ENCODE data around the gene UBR2.
"Not testable (repeated sequence)": the region's sequence is repeated elsewhere in the genome, so short reads cannot be mapped to it uniquely, and the experiment has no call there.

UBR2 gene

DNA sequence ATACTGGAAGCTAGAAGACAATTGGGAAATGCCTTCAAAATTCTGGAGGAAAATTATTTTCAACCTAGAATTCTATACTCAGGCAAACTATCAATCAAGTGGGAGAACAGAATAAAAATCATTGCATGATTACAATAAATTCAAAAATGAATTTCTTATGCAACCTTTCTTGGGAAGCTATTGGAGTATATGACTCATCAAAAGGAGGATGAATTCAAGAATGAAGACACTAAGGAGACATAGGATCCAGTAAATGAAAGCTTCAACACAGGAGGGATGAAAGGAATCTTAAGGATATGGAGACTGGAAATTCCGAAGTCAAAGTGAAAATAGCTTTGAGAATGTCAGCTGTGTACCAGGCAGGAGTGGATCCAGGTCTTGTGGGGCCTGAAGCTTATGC is 12.6 kb upstream of the UBR2 start:
- no peak overlapping the region for H3K27ac ChIP-seq

DNA sequence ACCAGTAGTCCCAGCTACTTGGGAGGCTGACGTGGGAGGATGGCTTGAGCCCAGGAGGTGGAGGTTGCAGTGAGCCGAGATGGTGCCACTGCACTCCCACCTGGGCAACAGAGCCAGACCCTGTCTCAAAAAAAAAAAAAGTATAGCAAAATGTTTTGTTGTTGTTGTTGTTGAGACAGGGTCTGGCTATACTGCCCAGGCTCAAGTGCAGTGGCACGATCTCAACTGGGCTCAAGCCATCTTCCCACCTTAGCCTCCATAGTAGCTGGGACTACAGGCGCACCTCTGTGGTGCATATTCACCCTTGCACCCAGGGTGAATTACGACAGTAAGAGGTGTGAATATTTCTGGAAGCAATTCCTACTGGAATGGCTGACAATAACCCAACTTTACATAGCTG is 11.4 kb upstream of the UBR2 start:
- Histone ChIP-seq H3K4me3 (no peak overlapping the region), H3K27ac (no peak overlapping the region)

More for the DNA sequence above, 12.6 kb upstream of the UBR2 start:
- no peak overlapping the region for H3K4me3 ChIP-seq

DNA sequence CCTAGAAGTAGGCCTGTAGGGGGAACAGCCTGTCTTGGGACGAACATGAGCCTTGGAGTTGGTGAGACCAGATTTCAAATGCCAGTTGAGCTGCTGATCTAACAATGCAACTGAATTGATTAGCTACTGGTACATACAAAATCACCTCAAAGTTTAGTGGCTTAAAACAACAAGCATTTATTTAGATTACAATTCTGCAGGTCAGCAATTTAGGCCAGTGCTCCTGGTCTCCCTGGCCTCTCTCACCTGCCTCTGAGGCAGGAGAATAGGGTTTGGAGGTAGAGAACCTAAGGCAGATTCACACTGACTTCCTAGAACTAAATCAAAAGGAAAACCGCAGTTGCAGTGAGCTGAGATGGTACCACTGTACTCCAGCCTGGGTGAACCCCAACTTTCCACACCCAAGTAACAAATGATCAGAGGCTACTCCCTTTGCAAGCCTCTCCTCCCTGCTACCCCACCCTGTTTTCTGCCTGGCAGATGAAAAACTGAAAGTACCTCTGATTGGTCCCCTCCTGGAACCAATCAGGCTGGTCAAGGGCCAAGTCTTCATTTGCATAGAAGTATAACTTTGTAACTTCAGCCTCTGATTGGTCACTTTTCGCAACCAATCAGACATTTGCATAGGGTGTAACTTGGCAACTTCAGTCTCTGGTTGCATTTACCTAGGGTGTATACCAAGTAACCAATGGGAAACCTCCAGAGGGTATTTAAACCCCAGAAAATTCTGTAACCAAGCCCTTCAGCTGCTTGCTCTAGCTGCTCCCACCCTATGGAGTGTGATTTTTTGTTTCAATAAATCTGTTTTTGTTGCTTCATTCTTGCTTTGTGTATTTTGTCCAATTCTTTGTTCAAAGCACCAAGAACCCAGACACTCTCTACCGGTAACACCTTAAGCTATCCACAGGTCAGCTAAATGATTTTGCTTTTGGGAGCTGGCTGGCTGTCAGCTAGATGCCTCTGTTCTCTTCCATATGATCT is 8.1 kb upstream of the UBR2 start:
- no peak overlapping the region for H3K4me3 ChIP-seq
- H3K27ac ChIP-seq: no peak overlapping the region

GRCh38 chr6:42556462-42556861 is 7.4 kb upstream of the UBR2 start:
- no peak overlapping the region for H3K4me3 ChIP-seq
- H3K27ac ChIP-seq: no peak overlapping the region

DNA sequence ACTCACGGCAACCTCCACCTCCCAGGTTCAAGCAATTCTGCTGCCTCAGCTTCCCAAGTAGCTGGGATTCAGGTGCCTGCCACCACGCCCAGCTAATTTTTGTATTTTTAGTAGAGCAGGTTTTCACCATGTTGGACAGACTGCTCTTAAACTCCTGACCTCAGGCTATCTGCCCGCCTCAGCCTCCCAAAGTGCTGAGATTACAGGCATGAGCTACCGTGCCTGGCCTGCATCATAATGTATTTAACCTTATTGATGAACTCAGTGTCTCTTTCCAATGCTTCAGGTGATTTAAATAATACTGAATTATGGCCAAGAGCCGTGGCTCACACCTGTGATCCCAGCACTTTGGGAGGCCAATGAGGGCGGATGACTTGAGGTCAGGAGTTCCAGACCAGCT is 4.6 kb upstream of the UBR2 start:
- H3K4me3 ChIP-seq, H3K27ac ChIP-seq: not testable (repeated sequence)

GRCh38 chr6:42561986-42562385 is 1.8 kb upstream of the UBR2 start:
- Histone ChIP-seq H3K27ac (no peak overlapping the region), H3K4me3 (no peak overlapping the region)

GRCh38 chr6:42562788-42563405 is 932 bp upstream of the UBR2 start:
- H3K4me3 ChIP-seq: no peak overlapping the region
- no peak overlapping the region for H3K27ac ChIP-seq

DNA sequence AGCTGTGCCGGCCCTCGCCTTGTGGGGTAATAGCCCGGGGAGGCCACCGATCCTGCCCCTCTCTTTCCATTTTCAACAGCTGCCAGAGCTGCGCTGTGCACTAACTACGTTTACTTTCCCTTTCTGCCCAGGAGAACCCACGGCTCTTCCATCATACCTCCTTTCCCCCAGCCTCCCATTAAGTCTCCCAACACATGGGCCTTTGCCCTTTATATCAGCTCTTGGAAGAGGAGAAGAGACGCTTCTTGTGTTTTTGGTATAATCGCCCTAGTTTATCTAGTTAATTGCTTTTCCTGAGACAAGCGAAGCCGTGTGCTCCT is 637 bp downstream of the UBR2 start:
- peak overlapping the region; percentile 65 to 95 (median 82) for H3K4me3 ChIP-seq
- H3K27ac ChIP-seq: peak overlapping the region; percentile 72 to 99 (median 94)

DNA sequence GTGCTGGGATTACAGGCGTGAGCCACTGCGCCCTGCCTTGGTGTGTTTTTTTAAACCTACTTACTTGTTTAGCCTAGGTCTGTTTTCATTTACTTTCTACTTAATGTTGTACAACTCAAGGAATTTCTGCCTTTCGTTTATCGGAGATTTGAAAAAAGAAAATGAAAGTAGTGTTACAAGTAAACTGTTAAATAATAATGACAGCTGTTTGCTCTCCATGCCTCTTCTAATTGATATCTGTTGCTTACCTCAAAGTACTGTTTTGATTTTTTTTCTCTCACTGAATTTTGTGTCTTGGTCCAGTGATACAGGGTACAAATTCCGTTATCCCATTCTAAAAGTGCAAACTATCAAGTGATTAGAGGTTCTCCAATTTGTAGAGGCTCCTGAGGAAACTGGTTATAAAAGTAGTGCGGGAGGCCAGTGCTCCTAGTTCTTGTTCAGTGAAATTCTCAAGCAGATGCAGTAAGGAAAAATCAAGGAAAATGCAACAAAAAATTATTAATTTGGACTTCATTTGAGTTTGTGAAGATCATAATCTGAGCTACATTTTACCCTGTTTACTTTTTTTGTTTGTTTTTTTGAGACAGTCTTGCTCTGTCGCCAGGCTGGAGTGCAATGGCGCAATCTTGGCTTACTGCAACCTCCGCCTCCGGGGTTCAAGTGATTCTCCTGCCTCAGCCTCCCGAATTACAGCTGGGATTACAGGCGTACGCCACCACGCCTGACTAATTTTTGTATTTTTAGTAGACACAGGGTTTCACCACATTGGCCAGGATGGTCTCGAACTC is 2.2 kb downstream of the UBR2 start:
- Histone ChIP-seq H3K27ac (peak overlapping the region in 20 of 21 experiments; percentile 40 to 99 (median 94)), H3K4me3 (peak overlapping the region; percentile 65 to 95 (median 82))

- peak overlapping the region in 5 of 21 experiments; percentile 15 to 98 (median 75) for H3K27ac ChIP-seq
Observed at GRCh38 chr6:42566614-42567208, 2.9 kb downstream of the UBR2 start.

DNA sequence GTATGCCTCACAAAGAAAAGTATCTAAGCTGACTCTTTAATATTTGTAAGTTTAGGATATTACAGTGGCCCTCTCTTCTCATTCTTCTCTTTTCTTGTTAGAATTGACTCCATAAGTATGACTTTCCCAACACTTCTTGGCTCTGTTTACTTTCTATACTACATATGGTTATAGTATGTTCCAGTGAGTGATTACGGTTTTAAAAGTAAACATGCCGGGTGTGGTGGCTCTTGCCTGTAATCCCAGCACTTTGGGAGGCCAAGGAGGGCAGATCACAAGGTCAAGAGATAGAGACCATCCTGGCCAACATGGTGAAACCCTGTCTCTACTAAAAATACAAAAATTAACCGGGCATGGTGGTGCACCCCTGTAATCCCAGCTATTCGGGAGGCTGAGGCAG is 3.4 kb downstream of the UBR2 start:
- H3K27ac ChIP-seq: peak overlapping the region in 2 of 21 experiments; percentile 15 to 93
- H3K4me3 ChIP-seq: not testable (repeated sequence)

More at GRCh38 chr6:42566614-42567208, 2.9 kb downstream of the UBR2 start:
- peak overlapping the region in 1 of 7 experiments; percentile 91 for H3K4me3 ChIP-seq

GRCh38 chr6:42569102-42570028 is 5.5 kb downstream of the UBR2 start:
- no peak overlapping the region for H3K4me3 ChIP-seq
- peak overlapping the region in 14 of 21 experiments; percentile 11 to 67 (median 35) for H3K27ac ChIP-seq

DNA sequence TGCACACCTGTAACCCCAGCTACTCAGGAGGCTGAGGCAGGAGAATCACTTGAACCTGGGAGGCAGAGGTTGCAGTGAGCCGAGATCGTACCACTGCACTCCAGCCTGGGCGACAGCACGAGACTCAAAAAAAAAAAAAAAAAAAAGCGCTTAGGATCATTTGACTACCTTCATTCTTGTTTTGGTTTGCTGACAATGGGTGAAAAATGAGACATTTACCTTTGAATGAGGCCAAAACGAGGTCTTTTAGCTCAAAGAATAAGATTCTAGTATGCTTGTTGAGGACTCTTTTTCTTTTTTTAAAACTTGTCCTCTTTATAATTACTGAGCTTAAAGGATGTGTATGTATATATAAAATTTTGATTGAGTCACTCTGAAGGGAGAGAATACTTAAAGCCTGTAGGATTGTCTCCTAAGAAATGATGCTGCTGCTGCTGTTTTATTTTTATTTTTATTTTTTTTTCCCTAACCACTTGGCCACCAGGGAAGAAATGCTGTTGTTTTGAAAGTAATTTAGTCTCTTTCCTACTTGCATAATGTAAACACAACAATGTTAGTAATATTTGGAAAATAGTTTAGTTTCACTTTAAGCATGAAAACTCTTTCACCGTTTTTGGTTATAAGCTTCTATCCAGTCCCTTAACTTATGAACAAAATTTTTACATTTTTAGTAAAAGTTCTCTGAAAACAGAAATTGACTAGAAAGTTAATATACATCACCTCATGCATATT is 7.9 kb downstream of the UBR2 start:
- H3K4me3 ChIP-seq: no peak overlapping the region
- peak overlapping the region in 2 of 21 experiments; percentile 31 to 66 for H3K27ac ChIP-seq

GRCh38 chr6:42572523-42572922 is 8.7 kb downstream of the UBR2 start:
- Histone ChIP-seq H3K4me3 (no peak overlapping the region), H3K27ac (peak overlapping the region in 4 of 21 experiments; percentile 31 to 66 (median 38))

DNA sequence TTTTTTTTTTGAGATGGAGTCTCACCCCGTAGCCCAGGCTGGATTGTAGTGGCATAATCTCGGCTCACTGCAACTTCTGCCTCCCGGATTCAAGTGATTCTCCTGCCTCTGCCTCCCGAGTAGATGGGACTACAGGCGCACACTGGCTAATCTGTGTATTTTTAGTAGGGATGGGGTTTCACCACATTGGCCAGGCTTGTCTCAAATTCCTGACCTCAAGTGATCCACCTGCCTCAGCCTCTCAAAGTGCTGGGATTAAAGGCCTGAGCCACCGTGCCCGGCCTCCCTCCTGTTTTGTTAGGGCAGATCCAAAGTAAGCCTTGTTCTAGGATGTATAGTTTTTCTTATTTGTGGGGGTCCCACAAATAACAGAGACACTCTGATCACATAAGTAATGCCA is 12.7 kb downstream of the UBR2 start:
- H3K27ac ChIP-seq, H3K4me3 ChIP-seq: not testable (repeated sequence)

DNA sequence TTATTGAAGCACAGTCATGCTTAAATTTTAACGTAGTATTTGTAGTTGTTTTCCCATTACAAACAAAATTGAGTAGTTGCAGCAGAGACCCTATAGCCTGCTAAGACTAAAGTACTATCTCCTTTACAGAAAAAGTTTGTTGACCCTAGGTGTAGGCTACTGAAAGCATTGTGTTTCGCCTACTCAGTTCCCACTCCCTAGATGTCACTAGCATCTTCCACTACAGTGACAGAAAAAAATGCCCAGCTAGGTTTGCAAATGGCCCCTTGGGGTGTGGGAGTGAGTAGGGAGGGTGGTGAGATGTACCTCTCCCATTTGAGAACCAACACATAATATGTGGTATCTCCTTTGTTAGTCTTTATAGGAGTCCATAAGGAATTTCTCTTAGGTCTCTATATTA is 34.5 kb downstream of the UBR2 start:
- H3K4me3 ChIP-seq: no peak overlapping the region
- no peak overlapping the region for H3K27ac ChIP-seq

GRCh38 chr6:42599558-42599957 is 35.7 kb downstream of the UBR2 start:
- no peak overlapping the region for H3K4me3 ChIP-seq

DNA sequence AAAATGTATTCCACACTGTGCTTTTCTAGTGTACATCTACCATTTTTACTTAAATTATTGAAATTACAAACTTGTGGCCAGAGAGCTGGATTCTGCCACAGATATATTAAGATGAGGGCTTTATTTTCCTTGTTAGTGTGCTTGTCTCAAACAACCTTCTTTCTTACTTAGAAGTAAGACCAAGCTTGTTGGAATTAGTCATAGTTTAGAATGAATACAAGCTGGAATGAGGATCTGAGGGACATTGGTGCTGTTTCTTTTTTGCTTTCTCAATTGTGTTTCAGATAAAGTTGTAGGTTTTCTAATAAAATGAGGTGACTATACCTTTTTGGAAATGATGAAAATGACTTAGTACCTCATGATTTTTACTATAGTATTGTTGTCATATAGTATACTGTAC is 40.3 kb downstream of the UBR2 start:
- H3K27ac ChIP-seq: no peak overlapping the region
- H3K4me3 ChIP-seq: no peak overlapping the region

More at GRCh38 chr6:42599558-42599957, 35.7 kb downstream of the UBR2 start:
- no peak overlapping the region for H3K27ac ChIP-seq

All from skin epidermis (tissue), 12 donors.